HCT116 (cell line): ENCODE measurements around the gene OR51T1. TPM values are rescaled to one million over a fixed set of nuclear protein-coding genes. Genes with fewer than 3 reads are reported as not detected.

Source experiments
- ATAC-seq: fragments of 200-7000 bp; cut with Tn5 transposase; 2 replicates; pipeline ENCODE4 v1.9.1; 2020; ENCODE audit warnings: mild to moderate bottlenecking, moderate library complexity
- BruUV-seq: library from RNA; stranded (reverse); fragments of 400-500 nt; replicated peaks from 2 replicates; lab custom pipeline; 2021; lab: Mats Ljungman, UMichigan
- CTCF ChIA-PET: fragments of 300-600 bp; sonication (Branson Sonifier 250); formaldehyde crosslinking; loops from one replicate; lab custom pipeline; 2021; ENCODE audit warnings: antibody characterized with exemption; lab: Charles Lee
- POLR2A ChIA-PET: fragments of 300-600, 350-600 bp; sonication (Branson Sonifier 250); formaldehyde crosslinking; loops from one replicate; lab custom pipeline; 2021; ENCODE audit warnings: antibody characterized with exemption; lab: Charles Lee
- RAD21 ChIA-PET, 2 experiments: fragments of 300-600 bp; sonication (Branson Sonifier 250); formaldehyde crosslinking; loops; one replicate each; lab custom pipeline; 2023; ENCODE audit warnings: low total read pairs in 2 of 2; ENCODE audit not compliant: uncharacterized antibody in 2 of 2, unreplicated experiment in 2 of 2, low non-redundant PET in 1 of 2; lab: Charles Lee
- DNase-seq: peaks from one replicate; pipeline ENCODE4 v3.0.0-alpha.2; 2010; ENCODE audit warnings: low read depth, low spot score
- H2AFZ ChIP-seq: fragments of 200-600 bp; shearing (Covaris generic), sonication (generic); 2 replicates; pipeline ENCODE4 v1.6.1; 2017; ENCODE audit warnings: low read depth, mixed run types, mixed read lengths, antibody characterized with exemption, low read length; ENCODE audit not compliant: poor library complexity, severe bottlenecking
- H3K27ac ChIP-seq: 2 replicates; pipeline ENCODE4 v1.5.1; 2012; ENCODE audit warnings: low read depth, low read length
- H3K27me3 ChIP-seq: fragments of 200-600 bp; sonication (generic); 2 replicates; pipeline ENCODE4 v1.6.1; 2016; ENCODE audit warnings: mixed run types, low read length, mixed read lengths; ENCODE audit not compliant: insufficient read depth
- H3K36me3 ChIP-seq, 2 experiments: fragments of 200-500 bp in 1 of 2; fragments of 200-600 bp in 1 of 2; sonication (Bioruptor generic) in 1 of 2; sonication (generic) in 1 of 2; 2 replicates each; pipeline versions ENCODE4 v1.5.1 to v1.6.1; 2014 to 2016; ENCODE audit warnings: low read length in 2 of 2, inconsistent platforms in 1 of 2, mixed read lengths in 1 of 2, mixed run types in 1 of 2; ENCODE audit not compliant: insufficient read depth in 2 of 2, control insufficient read depth in 1 of 2
- H3K4me1 ChIP-seq, 2 experiments: fragments of 200-600 bp in 1 of 2; sonication (generic) in 1 of 2; 2 replicates each; pipeline versions ENCODE4 v1.5.1 to v1.6.1; 2012 to 2017; ENCODE audit warnings: low read length in 2 of 2, inconsistent platforms in 1 of 2, mild to moderate bottlenecking in 1 of 2, mixed read lengths in 1 of 2, mixed run types in 1 of 2, moderate library complexity in 1 of 2; ENCODE audit not compliant: insufficient read depth in 2 of 2, control insufficient read depth in 1 of 2
- H3K4me2 ChIP-seq: fragments of 200-600 bp; sonication (generic); 2 replicates; pipeline ENCODE4 v1.6.1; 2017; ENCODE audit warnings: mixed run types, low read length, mixed read lengths
- H3K4me3 ChIP-seq, 2 experiments: fragments of 200-600 bp in 1 of 2; sonication (generic) in 1 of 2; replicated peaks in 1 of 2; 2 replicates each; pipeline ENCODE4 v1.5.1; 2011 to 2016; ENCODE audit warnings: low read length in 2 of 2, control low read depth in 1 of 2, low read depth in 1 of 2, mild to moderate bottlenecking in 1 of 2, mixed read lengths in 1 of 2, mixed run types in 1 of 2
- H3K79me2 ChIP-seq: fragments of 200-600 bp; sonication (generic); 2 replicates; pipeline ENCODE4 v1.6.1; 2017; ENCODE audit warnings: mild to moderate bottlenecking, mixed run types, low read length, moderate library complexity, mixed read lengths; ENCODE audit not compliant: insufficient read depth
- H3K9ac ChIP-seq: fragments of 200-600 bp; sonication (generic); 2 replicates; pipeline ENCODE4 v1.6.1; 2016; ENCODE audit warnings: low read length, mixed read lengths
- H3K9me2 ChIP-seq: fragments of 200-600 bp; sonication (generic), shearing (Covaris generic); 2 replicates; pipeline ENCODE4 v1.6.1; 2017; ENCODE audit warnings: mixed run types, mild to moderate bottlenecking, moderate library complexity; ENCODE audit not compliant: insufficient read depth
- H3K9me3 ChIP-seq, 2 experiments: fragments of 200-500 bp in 1 of 2; fragments of 200-600 bp in 1 of 2; sonication (Bioruptor generic) in 1 of 2; sonication (generic) in 1 of 2; 2 replicates each; pipeline ENCODE4 v1.6.1; 2014 to 2017; ENCODE audit warnings: low read length in 2 of 2, mixed read lengths in 2 of 2, inconsistent platforms in 1 of 2, low read depth in 1 of 2, mild to moderate bottlenecking in 1 of 2, mixed run types in 1 of 2, moderate library complexity in 1 of 2; ENCODE audit not compliant: control insufficient read depth in 1 of 2, insufficient read depth in 1 of 2
- H4K20me1 ChIP-seq: fragments of 200-600 bp; sonication (generic), shearing (Covaris generic); 2 replicates; pipeline ENCODE4 v1.6.1; 2017; ENCODE audit warnings: mixed run types, mild to moderate bottlenecking, moderate library complexity; ENCODE audit not compliant: insufficient read depth
- CBX3 ChIP-seq: IDR thresholded peaks from 2 replicates; pipeline ENCODE4 v1.6.1; 2012; ENCODE audit warnings: low read depth
- CEBPB ChIP-seq: IDR thresholded peaks from 2 replicates; pipeline ENCODE4 v1.6.1; 2012; ENCODE audit warnings: low read depth
- CTCF ChIP-seq, 3 experiments: fragments of 200-600 bp in 1 of 3; sonication (generic) in 1 of 3; IDR thresholded peaks in 2 of 3; conservative IDR thresholded peaks in 1 of 3; 2 replicates each; pipeline ENCODE4 v1.5.1; 2012 to 2017; ENCODE audit warnings: low read depth in 2 of 3, low read length in 2 of 3, antibody characterized with exemption in 1 of 3, borderline replicate concordance in 1 of 3, control low read depth in 1 of 3, mild to moderate bottlenecking in 1 of 3, mixed read lengths in 1 of 3, mixed run types in 1 of 3, moderate library complexity in 1 of 3; ENCODE audit not compliant: insufficient read depth in 1 of 3
- ELF1 ChIP-seq: IDR thresholded peaks from 2 replicates; pipeline ENCODE4 v1.6.1; 2012; ENCODE audit warnings: low read depth, borderline replicate concordance
- EZH2 ChIP-seq: fragments of 200-600 bp; sonication (generic); IDR thresholded peaks from 2 replicates; pipeline ENCODE4 v1.6.1; 2017; ENCODE audit warnings: antibody characterized with exemption, mixed run types
- FOSL1 ChIP-seq: IDR thresholded peaks from 2 replicates; pipeline ENCODE4 v1.6.1; 2012; ENCODE audit warnings: low read depth
- JUND ChIP-seq: IDR thresholded peaks from 2 replicates; pipeline ENCODE4 v1.6.1; 2012
- MAX ChIP-seq: IDR thresholded peaks from 2 replicates; pipeline ENCODE4 v1.6.1; 2012
- POLR2A ChIP-seq: IDR thresholded peaks from 2 replicates; pipeline ENCODE4 v1.7.0; 2011; ENCODE audit warnings: borderline replicate concordance; ENCODE audit not compliant: insufficient read depth, insufficient read length; ENCODE audit errors: extremely low read depth
- POLR2AphosphoS5 ChIP-seq: IDR thresholded peaks from 2 replicates; pipeline ENCODE4 v1.6.1; 2011; ENCODE audit warnings: mild to moderate bottlenecking, low read depth, low read length, moderate library complexity
- RAD21 ChIP-seq: IDR thresholded peaks from 2 replicates; pipeline ENCODE4 v1.6.1; 2012; ENCODE audit warnings: low read depth, mild to moderate bottlenecking
- REST ChIP-seq: IDR thresholded peaks from 2 replicates; pipeline ENCODE4 v1.6.1; 2012; ENCODE audit warnings: low read depth
- SIN3A ChIP-seq: IDR thresholded peaks from 2 replicates; pipeline ENCODE4 v1.6.1; 2012; ENCODE audit warnings: low read depth
- SRF ChIP-seq: IDR thresholded peaks from 2 replicates; pipeline ENCODE4 v1.6.1; 2012; ENCODE audit warnings: low read depth
- TCF7L2 ChIP-seq: IDR thresholded peaks from 2 replicates; pipeline ENCODE4 v1.7.0; 2011; ENCODE audit warnings: borderline replicate concordance, inconsistent platforms; ENCODE audit not compliant: insufficient read depth, insufficient read length; ENCODE audit errors: extremely low read depth
- YY1 ChIP-seq: IDR thresholded peaks from 2 replicates; pipeline ENCODE4 v1.6.1; 2011; ENCODE audit warnings: low read length, low read depth, moderate library complexity, mild to moderate bottlenecking; ENCODE audit not compliant: insufficient replicate concordance; ENCODE audit errors: extremely low read depth
- ZBTB33 ChIP-seq: IDR thresholded peaks from 2 replicates; pipeline ENCODE4 v1.6.1; 2011; ENCODE audit warnings: mild to moderate bottlenecking, low read length, moderate library complexity; ENCODE audit not compliant: insufficient replicate concordance; ENCODE audit errors: extremely low read depth
- ZFX ChIP-seq: fragments of 450-650 bp; IDR thresholded peaks from 2 replicates; pipeline ENCODE4 v1.6.1; 2017
- ZNF274 ChIP-seq: fragments of 200-500 bp; sonication (Bioruptor generic); IDR thresholded peaks from 2 replicates; pipeline ENCODE4 v1.6.1; 2014; ENCODE audit warnings: mild to moderate bottlenecking, low read depth, low read length, inconsistent platforms
- intact Hi-C: fragments of 100-400 bp; cut with micrococcal nuclease; formaldehyde crosslinking; loops from 2 replicates; pipeline ENCODE4 v1.10.0; 2022
- total RNA-seq: library from RNA; stranded (reverse); gene quantifications from one replicate; pipeline ENCODE4 v1.2.1, GENCODE V29; 2021; ENCODE audit not compliant: unreplicated experiment
- TF ChIP-seq, protein P1 (sequence below): IDR thresholded peaks from 2 replicates; pipeline ENCODE4 v1.6.1; 2012

OR51T1 gene
- total RNA-seq, 1 experiment from 2014 or later = not detected

- TF ChIP-seq ZBTB33 (no peak), CEBPB (no peak), FOSL1 (no peak), ZNF274 (no peak)
- TF ChIP-seq, all 23 proteins: peak for 0
Measured at GRCh38 chr11:4881188-4881587, 512 bp upstream of the OR51T1 start (continued).

GRCh38 chr11:4882543-4882942 is 843 bp downstream of the OR51T1 start:
- BruUV-seq = no TSS peak
- ChIA-PET RAD21 (no interaction called here), CTCF (no interaction called here), POLR2A (no interaction called here)
- DNase-seq = no peak
- H3K27ac ChIP-seq = no peak overlapping the region
- no peaks in the 10 kb centered on the region for H3K9me3 ChIP-seq
- no peak overlapping the region for H3K9ac ChIP-seq
- intact Hi-C loops = no loop called here
- no peaks in the 10 kb centered on the region for H3K79me2 ChIP-seq
- H3K4me2 ChIP-seq = no peak overlapping the region
- no peaks in the 10 kb centered on the region for H3K36me3 ChIP-seq
- peaks cover 15% of the 10 kb centered on the region for H3K27me3 ChIP-seq
- H3K9me2 ChIP-seq = no peaks in the 10 kb centered on the region
- no peak overlapping the region for H3K4me3 ChIP-seq
- H4K20me1 ChIP-seq = no peaks in the 10 kb centered on the region
- H2AFZ ChIP-seq = no peak overlapping the region
- ATAC-seq = no peak
- H3K4me1 ChIP-seq = no peaks in the 10 kb centered on the region
- TF ChIP-seq RAD21 (no peak), POLR2AphosphoS5 (no peak), JUND (no peak), FOSL1 (no peak), SIN3A (no peak), CBX3 (no peak), EZH2 (no peak), MAX (no peak), REST (no peak), CEBPB (no peak), POLR2A (no peak), ELF1 (no peak), ZFX (no peak), SRF (no peak), TCF7L2 (no peak), YY1 (no peak), CTCF (IDR thresholded peaks at IDR 0.05 in 2 of 3, conservative IDR thresholded peaks at IDR 0.05 in 1 of 3; ENCODE audit: borderline replicate concordance in 1 of 3, insufficient read depth in 1 of 3, low read depth in 2 of 3, low read length in 2 of 3) (no peak)
- TF ChIP-seq, protein P1, sequence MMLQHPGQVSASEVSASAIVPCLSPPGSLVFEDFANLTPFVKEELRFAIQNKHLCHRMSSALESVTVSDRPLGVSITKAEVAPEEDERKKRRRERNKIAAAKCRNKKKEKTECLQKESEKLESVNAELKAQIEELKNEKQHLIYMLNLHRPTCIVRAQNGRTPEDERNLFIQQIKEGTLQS = no peak
